GM12878 (cell line): ENCODE measurements around the gene CADM3. TPM values are rescaled to one million over a fixed set of nuclear protein-coding genes. Genes with fewer than 3 reads are reported as not detected.

Experiments used
- ATAC-seq: fragments of 200-7000 bp; cut with Tn5 transposase; 3 replicates; pipeline ENCODE4 v1.9.1; 2020; ENCODE audit warnings: mild to moderate bottlenecking, moderate library complexity
- BruUV-seq: library from RNA; stranded (reverse); fragments of 400-500 nt; replicated peaks from 2 replicates; lab custom pipeline; 2021; lab: Mats Ljungman, UMichigan
- CTCF ChIA-PET: fragments of 300-600 bp; sonication (Branson Sonifier 250); formaldehyde crosslinking; extraction: SDS; loops from one replicate; lab custom pipeline; 2021; ENCODE audit warnings: inconsistent platforms; lab: Yijun Ruan, JAX
- POLR2A ChIA-PET: fragments of 350-600 bp; formaldehyde crosslinking; extraction: SDS; loops from one replicate; lab custom pipeline; 2021; ENCODE audit warnings: inconsistent platforms; lab: Charles Lee
- RAD21 ChIA-PET: fragments of 300-600 bp; sonication (Branson Sonifier 250); formaldehyde crosslinking; loops from one replicate; lab custom pipeline; 2023; ENCODE audit warnings: antibody characterized with exemption; ENCODE audit not compliant: unreplicated experiment; lab: Charles Lee
- SMC1A ChIA-PET: fragments of 300-600 bp; sonication (Branson Sonifier 250); formaldehyde crosslinking; loops from one replicate; lab custom pipeline; 2023; ENCODE audit not compliant: unreplicated experiment, uncharacterized antibody; lab: Charles Lee
- DNase-seq: peaks from one replicate; pipeline ENCODE4 v3.0.0-alpha.2; 2011; ENCODE audit warnings: low read depth, low spot score
- FAIRE-seq: peaks from 3 replicates; lab custom pipeline; 2011; peaks lifted over from hg19 to GRCh38; lab: Jason Lieb, UNC
- H2AFZ ChIP-seq: 2 replicates; pipeline ENCODE4 v1.6.0; 2011; ENCODE audit warnings: low read depth, low read length, control low read depth; ENCODE audit not compliant: control insufficient read depth
- H3K27ac ChIP-seq: 2 replicates; pipeline ENCODE4 v1.5.1; 2011; ENCODE audit warnings: control low read depth; ENCODE audit not compliant: control insufficient read depth, insufficient read depth
- H3K27me3 ChIP-seq, 2 experiments: replicated peaks in 1 of 2; 2 replicates each; pipeline versions ENCODE4 v1.6.0 to v1.6.1; 2011; ENCODE audit warnings: low read length in 1 of 2; ENCODE audit not compliant: control insufficient read depth in 2 of 2, insufficient read depth in 2 of 2
- H3K36me3 ChIP-seq, 2 experiments: 2 replicates each; pipeline ENCODE4 v1.5.1; 2011; ENCODE audit warnings: low read length in 1 of 2; ENCODE audit not compliant: control insufficient read depth in 2 of 2, insufficient read depth in 2 of 2
- H3K4me1 ChIP-seq: 2 replicates; pipeline ENCODE4 v1.6.1; 2011; ENCODE audit warnings: mild to moderate bottlenecking, low read length, moderate library complexity, mixed read lengths; ENCODE audit not compliant: control insufficient read depth, insufficient read depth
- H3K4me2 ChIP-seq: 2 replicates; pipeline ENCODE4 v1.6.0; 2011; ENCODE audit warnings: control low read depth; ENCODE audit not compliant: control insufficient read depth, insufficient read depth
- H3K4me3 ChIP-seq: fragments of 200-600 bp; sonication (generic); 2 replicates; pipeline ENCODE4 v1.5.1; 2016
- H3K79me2 ChIP-seq: 2 replicates; pipeline ENCODE4 v1.6.0; 2011; ENCODE audit warnings: low read length; ENCODE audit not compliant: control insufficient read depth, insufficient read depth
- H3K9ac ChIP-seq: 2 replicates; pipeline ENCODE4 v1.8.0; 2011; ENCODE audit warnings: low read length, control low read depth, mixed read lengths; ENCODE audit not compliant: control insufficient read depth, insufficient read depth
- H3K9me3 ChIP-seq: replicated peaks from 3 replicates; pipeline ENCODE4 v1.5.1; 2011; ENCODE audit warnings: mild to moderate bottlenecking, low read length; ENCODE audit not compliant: control insufficient read depth, insufficient read depth
- H4K20me1 ChIP-seq: 2 replicates; pipeline ENCODE4 v1.6.0; 2011; ENCODE audit not compliant: control insufficient read depth, insufficient read depth
- BACH1 ChIP-seq: fragments of 450-650 bp; IDR thresholded peaks from 2 replicates; pipeline ENCODE4 v1.6.1; 2017; ENCODE audit warnings: mild to moderate bottlenecking, borderline replicate concordance
- BCL11A ChIP-seq: IDR thresholded peaks from 2 replicates; pipeline ENCODE4 v1.6.1; 2011; ENCODE audit warnings: low read depth, low read length
- GABPA ChIP-seq: IDR thresholded peaks from 2 replicates; pipeline ENCODE4 v1.6.1; 2014; ENCODE audit warnings: antibody characterized with exemption, low read depth, mild to moderate bottlenecking, inconsistent platforms
- HDGF ChIP-seq: fragments of 450-650 bp; IDR thresholded peaks from 2 replicates; pipeline ENCODE4 v1.6.1; 2016; ENCODE audit warnings: antibody characterized with exemption
- IKZF2 ChIP-seq, 2 experiments: fragments of 450-650 bp; IDR thresholded peaks; 2 replicates each; pipeline ENCODE4 v1.6.1; 2017; ENCODE audit warnings: mild to moderate bottlenecking in 2 of 2, moderate library complexity in 2 of 2
- IRF4 ChIP-seq: IDR thresholded peaks from 2 replicates; pipeline ENCODE4 v1.6.1; 2011; ENCODE audit warnings: low read depth, low read length
- NFYB ChIP-seq: IDR thresholded peaks from 2 replicates; pipeline ENCODE4 v1.6.1; 2011; ENCODE audit warnings: low read depth, mild to moderate bottlenecking, low read length, improper control_type of control experiment, moderate library complexity; ENCODE audit not compliant: insufficient read depth
- RAD21 ChIP-seq: IDR thresholded peaks from 2 replicates; pipeline ENCODE4 v1.6.1; 2011; ENCODE audit warnings: mild to moderate bottlenecking, low read depth, low read length, moderate library complexity; ENCODE audit not compliant: insufficient read depth
- RBBP5 ChIP-seq: fragments of 200-600 bp; sonication (generic); conservative IDR thresholded peaks from 2 replicates; pipeline ENCODE4 v1.6.1; 2016
- SUPT20H ChIP-seq: IDR thresholded peaks from 2 replicates; pipeline ENCODE4 v1.6.1; 2011; ENCODE audit warnings: low read depth, mild to moderate bottlenecking, low read length, moderate library complexity, borderline replicate concordance; ENCODE audit not compliant: control insufficient read depth
- ZNF384 ChIP-seq: IDR thresholded peaks from 2 replicates; pipeline ENCODE4 v1.6.1; 2012; ENCODE audit warnings: low read depth, mild to moderate bottlenecking, low read length, improper control_type of control experiment, borderline replicate concordance
- ZSCAN29 ChIP-seq: fragments of 450-650 bp; IDR thresholded peaks from 2 replicates; pipeline ENCODE4 v1.6.1; 2017; ENCODE audit warnings: mild to moderate bottlenecking, moderate library complexity
- WGBS: methylation state at CpG from one replicate; pipeline ENCODE4 v1.1.6; 2016; ENCODE audit warnings: low lambda C conversion rate; ENCODE audit not compliant: insufficient replicate concordance, insufficient coverage; ENCODE audit errors: missing lambda C conversion rate; 5-methylcytosine and 5-hydroxymethylcytosine counted together
- in situ Hi-C: fragments of 300-500 bp; cut with MboI; formaldehyde crosslinking; loops from 9 replicates; pipeline ENCODE4 v1.14.3; 2018; ENCODE audit warnings: mixed read lengths
- intact Hi-C: fragments of 100-400 bp; cut with micrococcal nuclease; formaldehyde crosslinking; loops from one replicate; pipeline ENCODE4 v1.14.2; 2022; ENCODE audit not compliant: unreplicated experiment
- polyA plus RNA-seq, 11 experiments: library from polyadenylated mRNA; depleted of rRNA in 4 of 11; unstranded in 6 of 11; stranded (reverse) in 5 of 11; fragments of >200 nt; fragmentation: Nextera tagmentation in 4 of 11; fragmentation: Illumina TruSeq in 1 of 11; extraction: Ambion mirVana in 4 of 11; extraction: Trizol in 1 of 11; gene quantifications; 1 replicate in 1 of 11; 2 replicates in 10 of 11; pipeline versions ENCODE4 v1.2.1 to v1.2.3, GENCODE V29; 2011 to 2016; ENCODE audit warnings: inconsistent platforms in 2 of 11, missing spikeins in 2 of 11, low read depth in 1 of 11
- total RNA-seq, 4 experiments: library from RNA; depleted of rRNA in 3 of 4; stranded (reverse); fragments of >200 nt in 3 of 4; fragmentation: Illumina TruSeq in 1 of 4; extraction: Trizol in 1 of 4; gene quantifications; 2 replicates each; pipeline versions ENCODE4 v1.2.1 to v1.2.3, GENCODE V29; 2013 to 2021
- TF ChIP-seq, protein P1 (sequence below): fragments of 450-650 bp; formaldehyde crosslinking; IDR thresholded peaks from 2 replicates; pipeline ENCODE4 v1.4.0; 2020; ENCODE audit warnings: mild to moderate bottlenecking, moderate library complexity
- TF ChIP-seq, protein P2 (sequence below): fragments of 450-650 bp; IDR thresholded peaks from 2 replicates; pipeline ENCODE4 v1.6.1; 2016; ENCODE audit warnings: mild to moderate bottlenecking
- TF ChIP-seq, protein P3 (sequence below): IDR thresholded peaks from 2 replicates; pipeline ENCODE4 v1.6.1; 2011; ENCODE audit warnings: borderline replicate concordance, low read depth, mild to moderate bottlenecking, moderate library complexity, low read length; ENCODE audit not compliant: insufficient read depth, poor library complexity, severe bottlenecking

CADM3 gene
- total and polyA plus RNA-seq, 10 of the 15 experiments (the other 5 are each of a cell fraction or from before 2014, with no cell fraction given): 0.04 to 0.37 TPM; not detected in 8

DNA sequence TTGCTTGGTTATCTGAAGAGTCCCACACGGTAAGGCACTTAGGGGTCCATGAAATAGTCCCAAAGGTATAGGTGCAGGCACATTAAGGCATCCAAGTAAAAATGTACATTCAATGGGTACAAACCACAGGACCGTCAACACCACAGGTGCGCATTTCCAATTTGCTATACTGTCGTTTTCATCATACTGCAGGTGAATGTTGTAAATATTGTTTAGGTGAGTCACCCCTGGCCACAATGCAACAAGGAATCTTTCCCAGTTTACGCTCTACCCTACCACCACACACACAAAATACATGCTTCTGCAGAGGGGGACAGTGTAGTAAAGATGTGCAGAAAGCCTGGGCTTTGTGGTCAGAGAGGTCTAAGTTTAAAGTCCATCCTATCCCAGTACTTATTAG, 13.7 kb downstream of the CADM3 start:
- BruUV-seq: no TSS peak
- DNase-seq (no peak), FAIRE-seq (no peak), ATAC-seq (no peak)
- no peak overlapping the region for H3K9ac ChIP-seq
- 49% methylated on average over 5 of the region's 5 CpGs for WGBS
- H2AFZ ChIP-seq: no peak overlapping the region
- no peaks in the 10 kb centered on the region for H3K36me3 ChIP-seq
- in situ Hi-C loops: no loop called here
- H3K27me3 ChIP-seq: peaks cover under 1 to 4% of the 10 kb centered on the region in 2 experiments; a peak in 2 of 4 replicates
- ChIA-PET RAD21 (no interaction called here), CTCF (no interaction called here), SMC1A (no interaction called here), POLR2A (no interaction called here)
- H4K20me1 ChIP-seq: no peaks in the 10 kb centered on the region
- H3K4me1 ChIP-seq: no peaks in the 10 kb centered on the region
- H3K4me3 ChIP-seq: no peak overlapping the region
- no peaks in the 10 kb centered on the region for H3K9me3 ChIP-seq
- no peak overlapping the region for H3K27ac ChIP-seq
- H3K79me2 ChIP-seq: no peaks in the 10 kb centered on the region
- intact Hi-C loops: no loop called here
- H3K4me2 ChIP-seq: no peak overlapping the region
- TF ChIP-seq SUPT20H (no peak), BCL11A (no peak), NFYB (no peak), ZNF384 (no peak), BACH1 (no peak), RBBP5 (no peak), GABPA (no peak), HDGF (no peak), IRF4 (no peak), RAD21 (no peak), IKZF2 (IDR thresholded peaks at IDR 0.05) (no peak), ZSCAN29 (no peak)
- TF ChIP-seq, protein P1, sequence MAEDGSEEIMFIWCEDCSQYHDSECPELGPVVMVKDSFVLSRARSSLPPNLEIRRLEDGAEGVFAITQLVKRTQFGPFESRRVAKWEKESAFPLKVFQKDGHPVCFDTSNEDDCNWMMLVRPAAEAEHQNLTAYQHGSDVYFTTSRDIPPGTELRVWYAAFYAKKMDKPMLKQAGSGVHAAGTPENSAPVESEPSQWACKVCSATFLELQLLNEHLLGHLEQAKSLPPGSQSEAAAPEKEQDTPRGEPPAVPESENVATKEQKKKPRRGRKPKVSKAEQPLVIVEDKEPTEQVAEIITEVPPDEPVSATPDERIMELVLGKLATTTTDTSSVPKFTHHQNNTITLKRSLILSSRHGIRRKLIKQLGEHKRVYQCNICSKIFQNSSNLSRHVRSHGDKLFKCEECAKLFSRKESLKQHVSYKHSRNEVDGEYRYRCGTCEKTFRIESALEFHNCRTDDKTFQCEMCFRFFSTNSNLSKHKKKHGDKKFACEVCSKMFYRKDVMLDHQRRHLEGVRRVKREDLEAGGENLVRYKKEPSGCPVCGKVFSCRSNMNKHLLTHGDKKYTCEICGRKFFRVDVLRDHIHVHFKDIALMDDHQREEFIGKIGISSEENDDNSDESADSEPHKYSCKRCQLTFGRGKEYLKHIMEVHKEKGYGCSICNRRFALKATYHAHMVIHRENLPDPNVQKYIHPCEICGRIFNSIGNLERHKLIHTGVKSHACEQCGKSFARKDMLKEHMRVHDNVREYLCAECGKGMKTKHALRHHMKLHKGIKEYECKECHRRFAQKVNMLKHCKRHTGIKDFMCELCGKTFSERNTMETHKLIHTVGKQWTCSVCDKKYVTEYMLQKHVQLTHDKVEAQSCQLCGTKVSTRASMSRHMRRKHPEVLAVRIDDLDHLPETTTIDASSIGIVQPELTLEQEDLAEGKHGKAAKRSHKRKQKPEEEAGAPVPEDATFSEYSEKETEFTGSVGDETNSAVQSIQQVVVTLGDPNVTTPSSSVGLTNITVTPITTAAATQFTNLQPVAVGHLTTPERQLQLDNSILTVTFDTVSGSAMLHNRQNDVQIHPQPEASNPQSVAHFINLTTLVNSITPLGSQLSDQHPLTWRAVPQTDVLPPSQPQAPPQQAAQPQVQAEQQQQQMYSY (CRISPR knock-in tag): no peak
- TF ChIP-seq, protein P2, sequence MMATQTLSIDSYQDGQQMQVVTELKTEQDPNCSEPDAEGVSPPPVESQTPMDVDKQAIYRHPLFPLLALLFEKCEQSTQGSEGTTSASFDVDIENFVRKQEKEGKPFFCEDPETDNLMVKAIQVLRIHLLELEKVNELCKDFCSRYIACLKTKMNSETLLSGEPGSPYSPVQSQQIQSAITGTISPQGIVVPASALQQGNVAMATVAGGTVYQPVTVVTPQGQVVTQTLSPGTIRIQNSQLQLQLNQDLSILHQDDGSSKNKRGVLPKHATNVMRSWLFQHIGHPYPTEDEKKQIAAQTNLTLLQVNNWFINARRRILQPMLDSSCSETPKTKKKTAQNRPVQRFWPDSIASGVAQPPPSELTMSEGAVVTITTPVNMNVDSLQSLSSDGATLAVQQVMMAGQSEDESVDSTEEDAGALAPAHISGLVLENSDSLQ: no peak
- TF ChIP-seq, protein P3, sequence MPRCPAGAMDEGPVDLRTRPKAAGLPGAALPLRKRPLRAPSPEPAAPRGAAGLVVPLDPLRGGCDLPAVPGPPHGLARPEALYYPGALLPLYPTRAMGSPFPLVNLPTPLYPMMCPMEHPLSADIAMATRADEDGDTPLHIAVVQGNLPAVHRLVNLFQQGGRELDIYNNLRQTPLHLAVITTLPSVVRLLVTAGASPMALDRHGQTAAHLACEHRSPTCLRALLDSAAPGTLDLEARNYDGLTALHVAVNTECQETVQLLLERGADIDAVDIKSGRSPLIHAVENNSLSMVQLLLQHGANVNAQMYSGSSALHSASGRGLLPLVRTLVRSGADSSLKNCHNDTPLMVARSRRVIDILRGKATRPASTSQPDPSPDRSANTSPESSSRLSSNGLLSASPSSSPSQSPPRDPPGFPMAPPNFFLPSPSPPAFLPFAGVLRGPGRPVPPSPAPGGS: no peak
